ENCODE data around the gene CFAP221. TPM values are rescaled to one million over a fixed set of nuclear protein-coding genes. Genes with fewer than 3 reads are reported as not detected.

The CFAP221 gene
- total RNA-seq, 2 experiments from 2014 or later: not detected

DNA sequence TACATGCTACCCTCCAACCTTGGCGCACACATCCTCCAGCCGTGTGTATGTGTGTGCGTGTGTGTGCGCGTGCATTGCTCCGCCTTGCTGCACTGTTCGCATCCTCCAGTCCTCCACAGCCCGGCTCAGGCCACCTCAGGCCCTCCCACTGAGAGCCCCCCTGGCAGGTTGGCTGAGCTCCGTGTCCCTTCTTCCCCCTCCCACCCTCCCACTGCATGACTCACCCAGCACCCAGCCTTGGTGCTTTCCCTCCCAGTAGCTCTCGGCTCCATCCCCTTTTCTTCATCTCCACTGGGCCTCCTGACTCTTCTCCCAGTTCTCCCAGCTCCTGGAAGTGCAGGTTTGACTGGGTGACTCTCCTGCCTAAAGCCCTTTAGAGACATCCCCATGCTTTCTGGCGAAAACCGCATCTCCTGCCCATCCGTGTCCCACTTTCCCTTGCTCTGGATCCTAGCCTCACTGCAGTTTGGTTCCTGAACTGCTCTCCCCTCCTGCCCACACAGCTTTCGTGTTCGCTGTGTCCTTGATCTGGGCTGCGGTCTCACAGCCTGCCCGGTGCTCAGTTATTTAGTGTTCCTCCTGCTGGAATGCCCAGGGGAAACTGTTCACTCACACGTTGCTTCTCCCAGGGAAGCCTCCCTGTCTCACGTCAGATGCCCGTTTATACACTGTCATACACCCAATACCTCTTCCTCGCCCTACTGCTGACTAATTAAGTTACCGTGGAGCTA lies 139.6 kb downstream of the CFAP221 start:
- H3K36me3 Mint-ChIP-seq (ENCODE audit: low read depth): peaks cover 41% of the 10 kb centered on the region
- ATAC-seq (no peak), DNase-seq (no peak)
- H3K27me3 Mint-ChIP-seq: no peaks in the 10 kb centered on the region
- intact Hi-C loops (cut with DNase I, micrococcal nuclease): no loop called here
- ChIA-PET CTCF (no interaction called here), POLR2A (no interaction called here)
- H3K27ac Mint-ChIP-seq: peak overlapping the region; percentile 55
- peaks cover 28% of the 10 kb centered on the region for H3K4me1 Mint-ChIP-seq
- H3K9me3 Mint-ChIP-seq (ENCODE audit: low read depth): no peaks in the 10 kb centered on the region
- H3K4me3 Mint-ChIP-seq: no peak overlapping the region

DNA sequence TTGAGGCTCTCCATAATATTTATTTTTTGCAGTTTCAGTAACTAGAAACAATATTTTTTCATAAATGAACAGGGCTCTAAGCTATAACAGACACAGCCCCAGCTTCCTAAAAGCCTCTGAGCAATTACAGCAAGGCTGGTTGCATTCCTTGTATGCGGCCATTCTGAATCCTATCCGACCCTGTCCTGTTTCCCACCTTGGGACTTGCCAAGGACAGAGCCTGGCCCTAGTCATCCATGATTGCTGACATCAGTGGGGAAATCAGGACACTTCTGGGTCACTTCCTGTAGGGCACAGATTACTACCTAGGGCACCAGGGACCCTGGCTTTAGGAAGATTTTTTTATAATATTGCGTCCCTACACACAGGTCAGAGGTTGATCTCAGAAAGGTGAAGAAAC lies 140.3 kb downstream of the CFAP221 start:
- POLR2A ChIA-PET: no interaction called here
- H3K27ac Mint-ChIP-seq: no peak overlapping the region

GRCh38 chr2:119688616-119689015 lies 144.4 kb downstream of the CFAP221 start:
- peaks cover 22% of the 10 kb centered on the region for H3K36me3 Mint-ChIP-seq (ENCODE audit: low read depth)
- ChIA-PET POLR2A (no interaction called here), CTCF (no interaction called here)
- peaks cover 6% of the 10 kb centered on the region for H3K4me1 Mint-ChIP-seq
- H3K27me3 Mint-ChIP-seq: no peaks in the 10 kb centered on the region
- DNase-seq (no peak), ATAC-seq (no peak)
- no peak overlapping the region for H3K4me3 Mint-ChIP-seq
- H3K27ac Mint-ChIP-seq: no peak overlapping the region
- intact Hi-C loops (cut with DNase I, micrococcal nuclease): no loop called here
- no peaks in the 10 kb centered on the region for H3K9me3 Mint-ChIP-seq (ENCODE audit: low read depth)

More for the DNA sequence above, 140.3 kb downstream of the CFAP221 start:
- H3K27me3 Mint-ChIP-seq: no peaks in the 10 kb centered on the region
- ATAC-seq (no peak), DNase-seq (no peak)
- no peak overlapping the region for H3K4me3 Mint-ChIP-seq
- peaks cover 28% of the 10 kb centered on the region for H3K4me1 Mint-ChIP-seq
- peaks cover 42% of the 10 kb centered on the region for H3K36me3 Mint-ChIP-seq (ENCODE audit: low read depth)
- intact Hi-C loops (cut with DNase I, micrococcal nuclease): no loop called here
- H3K9me3 Mint-ChIP-seq (ENCODE audit: low read depth): no peaks in the 10 kb centered on the region
- CTCF ChIA-PET: no interaction called here

GRCh38 chr2:119689218-119689617 lies 145.0 kb downstream of the CFAP221 start:
- ChIA-PET POLR2A (no interaction called here), CTCF (no interaction called here)
- intact Hi-C loops (cut with DNase I, micrococcal nuclease): no loop called here

DNA sequence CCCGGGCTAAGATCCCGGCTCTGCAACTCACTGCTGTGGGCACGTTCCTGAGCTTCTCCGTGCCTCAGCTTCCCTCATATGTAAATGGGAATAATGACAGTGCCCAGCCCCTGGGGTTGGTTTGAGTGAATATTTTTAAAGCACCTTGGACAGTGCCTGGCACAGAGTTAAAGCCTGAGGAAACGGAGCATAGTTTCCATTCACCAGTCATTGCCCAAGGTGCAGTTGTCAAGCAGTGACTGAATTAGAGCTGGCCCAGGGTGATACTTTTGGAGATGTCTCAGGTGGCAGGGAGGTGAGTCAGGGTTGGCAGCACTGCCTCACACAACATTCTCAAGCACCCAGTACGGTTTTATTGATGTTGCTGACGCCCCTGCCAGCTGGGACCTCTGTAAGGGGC lies 146.9 kb downstream of the CFAP221 start:
- POLR2A ChIA-PET: no interaction called here
- Mint-ChIP-seq H3K27ac (no peak overlapping the region), H3K4me3 (no peak overlapping the region), H3K9me3 (ENCODE audit: low read depth) (no peaks in the 10 kb centered on the region), H3K36me3 (ENCODE audit: low read depth) (peaks cover 15% of the 10 kb centered on the region), H3K27me3 (no peaks in the 10 kb centered on the region), H3K4me1 (peaks cover 23% of the 10 kb centered on the region)
- ATAC-seq: peak; percentile 24
- DNase-seq: no peak
- intact Hi-C loops (cut with DNase I, micrococcal nuclease): no loop called here
- CTCF ChIA-PET: interaction anchor here (0.7 to 1.6 kb wide), 5 partner anchors 9 to 141 kb away, joined by 3 to 5 read pairs (median 3); no protein-coding TSS in a partner anchor

More at GRCh38 chr2:119689218-119689617, 145.0 kb downstream of the CFAP221 start:
- DNase-seq: no peak
- Mint-ChIP-seq H3K27me3 (no peaks in the 10 kb centered on the region), H3K27ac (no peak overlapping the region), H3K36me3 (ENCODE audit: low read depth) (peaks cover 20% of the 10 kb centered on the region), H3K4me3 (no peak overlapping the region), H3K4me1 (peaks cover 6% of the 10 kb centered on the region), H3K9me3 (ENCODE audit: low read depth) (no peaks in the 10 kb centered on the region)
- ATAC-seq: no peak

DNA sequence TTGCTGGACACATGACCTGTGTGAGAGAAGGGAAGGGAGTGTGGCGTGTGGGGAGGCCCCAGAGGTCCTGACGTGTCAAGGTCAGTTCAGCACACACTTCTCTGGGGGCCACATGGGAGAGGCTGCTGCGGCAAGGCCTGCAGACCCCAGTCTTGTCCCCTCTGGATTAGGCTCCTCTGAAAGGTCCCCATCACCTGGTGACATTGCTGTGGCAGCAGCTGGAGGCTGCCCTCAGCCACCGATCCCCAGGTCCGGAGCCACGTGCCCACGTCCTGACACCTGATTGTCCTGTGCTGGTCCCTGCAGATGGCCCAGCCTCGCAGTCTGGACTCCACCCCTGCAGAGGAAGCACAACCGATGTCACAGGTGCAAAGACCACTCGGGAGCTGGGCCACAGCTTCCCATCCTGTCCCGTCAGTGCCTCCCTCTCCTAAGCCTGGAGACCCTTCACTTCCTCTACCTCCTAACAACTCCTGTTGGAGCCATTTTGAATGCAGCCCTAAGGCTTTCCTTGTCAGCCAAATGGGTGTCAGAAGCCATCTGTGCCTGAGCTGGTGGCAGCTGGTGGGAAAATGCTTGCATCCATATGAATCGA lies 147.5 kb downstream of the CFAP221 start:
- ChIA-PET POLR2A (no interaction called here), CTCF (interaction anchor here (0.7 to 1.6 kb wide), 4 partner anchors 10 to 140 kb away, joined by 3 to 5 read pairs (median 4); no protein-coding TSS in a partner anchor)
- Mint-ChIP-seq H3K27ac (no peak overlapping the region), H3K9me3 (ENCODE audit: low read depth) (no peaks in the 10 kb centered on the region), H3K4me1 (peaks cover 28% of the 10 kb centered on the region), H3K27me3 (no peaks in the 10 kb centered on the region), H3K4me3 (no peak overlapping the region), H3K36me3 (ENCODE audit: low read depth) (peaks cover 15% of the 10 kb centered on the region)
- DNase-seq (no peak), ATAC-seq (no peak)
- intact Hi-C loops (cut with DNase I, micrococcal nuclease): no loop called here

DNA sequence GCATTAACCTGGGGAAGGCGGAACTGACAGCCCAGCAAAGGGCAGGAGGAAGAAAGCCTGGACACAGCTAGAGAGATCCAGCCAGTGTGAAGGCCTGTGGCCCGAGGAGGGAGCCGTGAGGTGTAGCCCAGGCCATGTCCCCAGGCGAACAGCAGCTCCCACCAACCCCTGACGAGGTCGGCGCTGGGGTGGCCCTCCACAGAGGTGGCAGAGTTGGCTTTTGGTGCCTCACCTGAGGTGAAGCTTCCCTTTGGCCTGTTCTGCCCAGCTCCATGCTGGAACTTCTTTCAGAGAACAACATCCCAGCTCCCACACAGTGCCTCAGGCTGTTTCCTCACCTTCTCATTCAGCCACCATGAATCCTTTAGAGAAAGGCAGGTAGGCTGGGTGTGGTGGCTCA lies 148.1 kb downstream of the CFAP221 start:
- ChIA-PET CTCF (interaction anchor here (0.8 to 1.6 kb wide), 4 partner anchors 9 to 140 kb away, joined by 3 to 5 read pairs (median 4); no protein-coding TSS in a partner anchor), POLR2A (no interaction called here)
- H3K36me3 Mint-ChIP-seq (ENCODE audit: low read depth): peaks cover 10% of the 10 kb centered on the region

GRCh38 chr2:119692954-119693353 lies 148.7 kb downstream of the CFAP221 start:
- ATAC-seq (no peak), DNase-seq (no peak)
- ChIA-PET CTCF (interaction anchor here (0.5 to 0.8 kb wide), 2 partner anchors 11 to 22 kb away, joined by 3 read pairs; no protein-coding TSS in a partner anchor), POLR2A (no interaction called here)
- H3K9me3 Mint-ChIP-seq (ENCODE audit: low read depth): no peaks in the 10 kb centered on the region
- no peak overlapping the region for H3K27ac Mint-ChIP-seq
- H3K36me3 Mint-ChIP-seq (ENCODE audit: low read depth): peaks cover 9% of the 10 kb centered on the region
- H3K4me3 Mint-ChIP-seq: no peak overlapping the region
- no peaks in the 10 kb centered on the region for H3K27me3 Mint-ChIP-seq
- intact Hi-C loops (cut with DNase I, micrococcal nuclease): no loop called here
- peaks cover 41% of the 10 kb centered on the region for H3K4me1 Mint-ChIP-seq

More for the DNA sequence above, 148.1 kb downstream of the CFAP221 start:
- H3K9me3 Mint-ChIP-seq (ENCODE audit: low read depth): no peaks in the 10 kb centered on the region
- ATAC-seq: no peak
- peaks cover 34% of the 10 kb centered on the region for H3K4me1 Mint-ChIP-seq
- H3K27ac Mint-ChIP-seq: no peak overlapping the region
- no peak overlapping the region for H3K4me3 Mint-ChIP-seq
- no peak for DNase-seq
- intact Hi-C loops (cut with DNase I, micrococcal nuclease): no loop called here
- no peaks in the 10 kb centered on the region for H3K27me3 Mint-ChIP-seq

GRCh38 chr2:119693567-119693966 lies 149.3 kb downstream of the CFAP221 start:
- no peak for DNase-seq
- ChIA-PET CTCF (interaction anchor here (0.5 kb wide), 1 partner anchor 12 kb away, joined by 3 read pairs; no protein-coding TSS in a partner anchor), POLR2A (no interaction called here)
- Mint-ChIP-seq H3K9me3 (ENCODE audit: low read depth) (no peaks in the 10 kb centered on the region), H3K27me3 (no peaks in the 10 kb centered on the region), H3K27ac (no peak overlapping the region), H3K4me1 (peaks cover 45% of the 10 kb centered on the region), H3K36me3 (ENCODE audit: low read depth) (peaks cover 7% of the 10 kb centered on the region), H3K4me3 (no peak overlapping the region)
- intact Hi-C loops (cut with DNase I, micrococcal nuclease): no loop called here
- ATAC-seq: no peak

GRCh38 chr2:119693967-119694366 lies 149.7 kb downstream of the CFAP221 start:
- intact Hi-C loops (cut with DNase I, micrococcal nuclease): no loop called here
- ChIA-PET POLR2A (no interaction called here), CTCF (interaction anchor here (1.2 kb wide), 1 partner anchor 481 kb away, joined by 3 read pairs; no protein-coding TSS in a partner anchor)
- no peak for DNase-seq
- H3K4me3 Mint-ChIP-seq: no peak overlapping the region
- H3K4me1 Mint-ChIP-seq: peaks cover 46% of the 10 kb centered on the region
- H3K27me3 Mint-ChIP-seq: no peaks in the 10 kb centered on the region
- no peak for ATAC-seq
- peaks cover 6% of the 10 kb centered on the region for H3K36me3 Mint-ChIP-seq (ENCODE audit: low read depth)
- H3K27ac Mint-ChIP-seq: no peak overlapping the region
- H3K9me3 Mint-ChIP-seq (ENCODE audit: low read depth): no peaks in the 10 kb centered on the region

- no peaks in the 10 kb centered on the region for H3K27me3 Mint-ChIP-seq
- no peak overlapping the region for H3K27ac Mint-ChIP-seq
- no peak overlapping the region for H3K4me3 Mint-ChIP-seq
- ATAC-seq (no peak), DNase-seq (no peak)
- peaks cover 3% of the 10 kb centered on the region for H3K36me3 Mint-ChIP-seq (ENCODE audit: low read depth)
- CTCF ChIA-PET: interaction anchor here (0.8 to 1.2 kb wide), 2 partner anchors 480 to 482 kb away, joined by 3 to 4 read pairs; no protein-coding TSS in a partner anchor
- peaks cover 47% of the 10 kb centered on the region for H3K4me1 Mint-ChIP-seq
- POLR2A ChIA-PET: interaction anchor here (1.5 kb wide), 1 partner anchor 16 kb away, joined by 4 read pairs; the partner anchor contains the start of gene TMEM177
- intact Hi-C loops (cut with DNase I, micrococcal nuclease): no loop called here
- H3K9me3 Mint-ChIP-seq (ENCODE audit: low read depth): no peaks in the 10 kb centered on the region
These were observed 150.2 kb downstream of the CFAP221 start for GRCh38 chr2:119694470-119694844.

Data from activated CD4-positive, alpha-beta T cell treated with anti-CD3 and anti-CD28 coated beads for 36 hours (primary cell).